Liver (tissue), 9 donors: ENCODE data around the gene HPRT1. TPM values are rescaled to one million over a fixed set of nuclear protein-coding genes. Genes with fewer than 3 reads are reported as not detected.

ENCODE experiments used
- DNase-seq: peaks from one replicate; pipeline ENCODE4 v3.0.0-alpha.2; 2017; ENCODE audit warnings: low spot score
- H3K27ac ChIP-seq, 2 donors: one replicate each; pipeline ENCODE4 v1.7.0; 2013; ENCODE audit warnings: inconsistent platforms in 2 of 2, low read length in 2 of 2, control low read depth in 1 of 2, low read depth in 1 of 2, mild to moderate bottlenecking in 1 of 2
- H3K27me3 ChIP-seq, 4 donors: one replicate each; pipeline versions ENCODE4 v1.6.1 to v1.7.0; 2013; ENCODE audit warnings: low read length in 3 of 4, inconsistent platforms in 1 of 4, mild to moderate bottlenecking in 1 of 4, moderate library complexity in 1 of 4; ENCODE audit not compliant: control insufficient read depth in 4 of 4, insufficient read depth in 4 of 4
- H3K36me3 ChIP-seq, 4 donors: one replicate each; pipeline versions ENCODE4 v1.6.1 to v1.7.0; 2013; ENCODE audit warnings: low read length in 3 of 4, mild to moderate bottlenecking in 3 of 4, low read depth in 1 of 4, moderate library complexity in 1 of 4; ENCODE audit not compliant: control insufficient read depth in 4 of 4, insufficient read depth in 3 of 4
- H3K4me1 ChIP-seq, 4 donors: one replicate each; pipeline versions ENCODE4 v1.6.1 to v1.7.0; 2013; ENCODE audit warnings: low read length in 3 of 4, mild to moderate bottlenecking in 3 of 4, moderate library complexity in 1 of 4; ENCODE audit not compliant: control insufficient read depth in 4 of 4, insufficient read depth in 4 of 4
- H3K4me3 ChIP-seq, 3 donors: one replicate each; pipeline versions ENCODE4 v1.6.1 to v1.7.0; 2013; ENCODE audit warnings: low read length in 3 of 3, control low read depth in 1 of 3, low read depth in 1 of 3, mild to moderate bottlenecking in 1 of 3
- H3K9ac ChIP-seq, 2 donors: one replicate each; pipeline ENCODE4 v1.7.0; 2013; ENCODE audit warnings: low read length in 2 of 2, mild to moderate bottlenecking in 2 of 2, moderate library complexity in 2 of 2, control low read depth in 1 of 2, low read depth in 1 of 2
- H3K9me3 ChIP-seq, 4 donors: one replicate each; pipeline versions ENCODE4 v1.6.1 to v1.7.0; 2013; ENCODE audit warnings: low read length in 3 of 4; ENCODE audit not compliant: control insufficient read depth in 4 of 4
- EGR1 ChIP-seq, 2 donors: IDR thresholded peaks; 2 replicates each; pipeline ENCODE4 v1.6.1; 2016 to 2018; ENCODE audit warnings: antibody characterized with exemption in 2 of 2, low read depth in 2 of 2
- FOXA1 ChIP-seq: IDR thresholded peaks from 2 replicates; pipeline ENCODE4 v1.6.1; 2016; ENCODE audit warnings: antibody characterized with exemption
- FOXA2 ChIP-seq: IDR thresholded peaks from 2 replicates; pipeline ENCODE4 v1.6.1; 2016; ENCODE audit warnings: antibody characterized with exemption
- GABPA ChIP-seq, 2 donors: IDR thresholded peaks in 1 of 2; conservative IDR thresholded peaks in 1 of 2; 2 replicates each; pipeline ENCODE4 v1.6.1; 2016; ENCODE audit warnings: antibody characterized with exemption in 2 of 2, mild to moderate bottlenecking in 1 of 2, moderate library complexity in 1 of 2
- HNF4A ChIP-seq, 2 donors: conservative IDR thresholded peaks; 2 replicates each; pipeline ENCODE4 v1.6.1; 2016; ENCODE audit warnings: antibody characterized with exemption in 2 of 2, mild to moderate bottlenecking in 2 of 2
- HNF4G ChIP-seq: IDR thresholded peaks from 2 replicates; pipeline ENCODE4 v1.6.1; 2016; ENCODE audit warnings: antibody characterized with exemption
- JUND ChIP-seq, 2 donors: IDR thresholded peaks; 2 replicates each; pipeline ENCODE4 v1.6.1; 2016; ENCODE audit warnings: antibody characterized with exemption in 2 of 2
- NR2F2 ChIP-seq: IDR thresholded peaks from 2 replicates; pipeline ENCODE4 v1.6.1; 2016; ENCODE audit warnings: antibody characterized with exemption
- RAD21 ChIP-seq, 2 donors: IDR thresholded peaks; 2 replicates each; pipeline ENCODE4 v1.6.1; 2016; ENCODE audit warnings: antibody characterized with exemption in 2 of 2, mild to moderate bottlenecking in 2 of 2
- RXRA ChIP-seq, 2 donors: IDR thresholded peaks; 2 replicates each; pipeline ENCODE4 v1.6.1; 2017 to 2018; ENCODE audit warnings: antibody characterized with exemption in 2 of 2, mild to moderate bottlenecking in 1 of 2
- SP1 ChIP-seq: IDR thresholded peaks from 2 replicates; pipeline ENCODE4 v1.6.1; 2018; ENCODE audit warnings: antibody characterized with exemption, mild to moderate bottlenecking
- TAF1 ChIP-seq: conservative IDR thresholded peaks from 2 replicates; pipeline ENCODE4 v1.6.1; 2016; ENCODE audit warnings: antibody characterized with exemption, mild to moderate bottlenecking
- YY1 ChIP-seq: IDR thresholded peaks from 2 replicates; pipeline ENCODE4 v1.6.1; 2016; ENCODE audit warnings: antibody characterized with exemption, mild to moderate bottlenecking
- WGBS: extraction: QIAGEN DNeasy Blood & Tissue Kit; methylation state at CpG from one replicate; pipeline ENCODE4 v1.1.7; 2013; 5-methylcytosine and 5-hydroxymethylcytosine counted together
- polyA plus RNA-seq, 2 donors: library from polyadenylated mRNA; stranded (reverse) in 1 of 2; unstranded in 1 of 2; fragments of 200-250 nt in 1 of 2; fragments of >200 nt in 1 of 2; fragmentation: Nextera tagmentation in 1 of 2; extraction: Ambion mirVana in 1 of 2; gene quantifications; one replicate each; pipeline versions ENCODE4 v1.2.1 to v1.2.3, GENCODE V29; 2013 to 2015
- total RNA-seq, 2 donors: library from RNA; depleted of rRNA; stranded (reverse); fragments of >200 nt; gene quantifications; one replicate each; pipeline ENCODE4 v1.2.3, GENCODE V29; 2014
- TF ChIP-seq, protein P1 (sequence below): IDR thresholded peaks from 2 replicates; pipeline ENCODE4 v1.6.1; 2016; ENCODE audit warnings: antibody characterized with exemption
- TF ChIP-seq, protein P2 (sequence below): IDR thresholded peaks from 2 replicates; pipeline ENCODE4 v1.6.1; 2016; ENCODE audit warnings: antibody characterized with exemption
- TF ChIP-seq, protein P3 (sequence below): IDR thresholded peaks from 2 replicates; pipeline ENCODE4 v1.6.1; 2016; ENCODE audit warnings: antibody characterized with exemption
- TF ChIP-seq, protein P4 (sequence below): fragments of 150-350 bp; IDR thresholded peaks from 2 replicates; pipeline ENCODE4 v1.5.1; 2017; ENCODE audit warnings: improper control_type of control experiment, low read depth, low read length; ENCODE audit not compliant: missing input control
- TF ChIP-seq, protein P5 (sequence below): IDR thresholded peaks from 2 replicates; pipeline ENCODE4 v1.6.1; 2016; ENCODE audit warnings: antibody characterized with exemption, mild to moderate bottlenecking
- donor health status: healthy.
- donor health status: healthy.
- donor health status: healthy.
- donor health status: healthy.
- donor health status: healthy.

The HPRT1 gene
- total and polyA plus RNA-seq, 4 donors: 5.7 to 18.4 (median 12.1) TPM

DNA sequence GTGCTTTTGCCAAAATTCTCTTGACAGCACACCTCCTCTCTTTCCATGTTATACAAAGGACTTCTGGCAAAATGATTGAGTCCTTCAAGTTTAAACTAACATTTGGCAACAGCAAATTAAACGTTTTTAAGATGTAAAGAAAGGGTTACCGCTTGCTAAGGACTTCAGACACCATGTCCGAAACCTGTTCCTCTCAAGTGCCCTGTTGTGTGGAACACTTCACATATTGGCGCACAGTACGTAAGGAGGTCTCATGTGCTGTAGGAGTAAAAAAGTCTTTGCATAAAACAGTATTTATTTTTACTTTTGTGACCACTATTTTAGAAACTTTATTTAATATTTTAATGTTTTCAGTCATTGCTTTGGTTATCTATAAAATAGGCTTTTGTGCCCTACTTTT, 33.7 kb upstream of the HPRT1 start:
- Histone ChIP-seq H3K27ac (no peak overlapping the region), H3K27me3 (no peaks in the 10 kb centered on the region), H3K36me3 (no peaks in the 10 kb centered on the region), H3K4me1 (no peaks in the 10 kb centered on the region), H3K9ac (no peak overlapping the region), H3K4me3 (no peak overlapping the region), H3K9me3 (no peaks in the 10 kb centered on the region)
- no peak for DNase-seq
- 89% methylated on average over 5 of the region's 5 CpGs for WGBS
- TF ChIP-seq, protein P1, sequence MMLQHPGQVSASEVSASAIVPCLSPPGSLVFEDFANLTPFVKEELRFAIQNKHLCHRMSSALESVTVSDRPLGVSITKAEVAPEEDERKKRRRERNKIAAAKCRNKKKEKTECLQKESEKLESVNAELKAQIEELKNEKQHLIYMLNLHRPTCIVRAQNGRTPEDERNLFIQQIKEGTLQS: no peak
- TF ChIP-seq RAD21 (IDR thresholded peaks at IDR 0.05) (no peak), FOXA1 (no peak), HNF4G (no peak), RXRA (IDR thresholded peaks at IDR 0.05) (no peak), EGR1 (IDR thresholded peaks at IDR 0.05; ENCODE audit: low read depth in 2 of 2) (no peak), GABPA (IDR thresholded peaks at IDR 0.05 in 1 of 2, conservative IDR thresholded peaks at IDR 0.05 in 1 of 2) (no peak), SP1 (no peak), TAF1 (no peak), JUND (IDR thresholded peaks at IDR 0.05) (no peak), NR2F2 (no peak)
- TF ChIP-seq, protein P2, sequence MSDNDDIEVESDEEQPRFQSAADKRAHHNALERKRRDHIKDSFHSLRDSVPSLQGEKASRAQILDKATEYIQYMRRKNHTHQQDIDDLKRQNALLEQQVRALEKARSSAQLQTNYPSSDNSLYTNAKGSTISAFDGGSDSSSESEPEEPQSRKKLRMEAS: no peak
- TF ChIP-seq, protein P3, sequence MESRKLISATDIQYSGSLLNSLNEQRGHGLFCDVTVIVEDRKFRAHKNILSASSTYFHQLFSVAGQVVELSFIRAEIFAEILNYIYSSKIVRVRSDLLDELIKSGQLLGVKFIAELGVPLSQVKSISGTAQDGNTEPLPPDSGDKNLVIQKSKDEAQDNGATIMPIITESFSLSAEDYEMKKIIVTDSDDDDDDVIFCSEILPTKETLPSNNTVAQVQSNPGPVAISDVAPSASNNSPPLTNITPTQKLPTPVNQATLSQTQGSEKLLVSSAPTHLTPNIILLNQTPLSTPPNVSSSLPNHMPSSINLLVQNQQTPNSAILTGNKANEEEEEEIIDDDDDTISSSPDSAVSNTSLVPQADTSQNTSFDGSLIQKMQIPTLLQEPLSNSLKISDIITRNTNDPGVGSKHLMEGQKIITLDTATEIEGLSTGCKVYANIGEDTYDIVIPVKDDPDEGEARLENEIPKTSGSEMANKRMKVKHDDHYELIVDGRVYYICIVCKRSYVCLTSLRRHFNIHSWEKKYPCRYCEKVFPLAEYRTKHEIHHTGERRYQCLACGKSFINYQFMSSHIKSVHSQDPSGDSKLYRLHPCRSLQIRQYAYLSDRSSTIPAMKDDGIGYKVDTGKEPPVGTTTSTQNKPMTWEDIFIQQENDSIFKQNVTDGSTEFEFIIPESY: no peak
- TF ChIP-seq, protein P4, sequence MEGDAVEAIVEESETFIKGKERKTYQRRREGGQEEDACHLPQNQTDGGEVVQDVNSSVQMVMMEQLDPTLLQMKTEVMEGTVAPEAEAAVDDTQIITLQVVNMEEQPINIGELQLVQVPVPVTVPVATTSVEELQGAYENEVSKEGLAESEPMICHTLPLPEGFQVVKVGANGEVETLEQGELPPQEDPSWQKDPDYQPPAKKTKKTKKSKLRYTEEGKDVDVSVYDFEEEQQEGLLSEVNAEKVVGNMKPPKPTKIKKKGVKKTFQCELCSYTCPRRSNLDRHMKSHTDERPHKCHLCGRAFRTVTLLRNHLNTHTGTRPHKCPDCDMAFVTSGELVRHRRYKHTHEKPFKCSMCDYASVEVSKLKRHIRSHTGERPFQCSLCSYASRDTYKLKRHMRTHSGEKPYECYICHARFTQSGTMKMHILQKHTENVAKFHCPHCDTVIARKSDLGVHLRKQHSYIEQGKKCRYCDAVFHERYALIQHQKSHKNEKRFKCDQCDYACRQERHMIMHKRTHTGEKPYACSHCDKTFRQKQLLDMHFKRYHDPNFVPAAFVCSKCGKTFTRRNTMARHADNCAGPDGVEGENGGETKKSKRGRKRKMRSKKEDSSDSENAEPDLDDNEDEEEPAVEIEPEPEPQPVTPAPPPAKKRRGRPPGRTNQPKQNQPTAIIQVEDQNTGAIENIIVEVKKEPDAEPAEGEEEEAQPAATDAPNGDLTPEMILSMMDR: no peak

DNA sequence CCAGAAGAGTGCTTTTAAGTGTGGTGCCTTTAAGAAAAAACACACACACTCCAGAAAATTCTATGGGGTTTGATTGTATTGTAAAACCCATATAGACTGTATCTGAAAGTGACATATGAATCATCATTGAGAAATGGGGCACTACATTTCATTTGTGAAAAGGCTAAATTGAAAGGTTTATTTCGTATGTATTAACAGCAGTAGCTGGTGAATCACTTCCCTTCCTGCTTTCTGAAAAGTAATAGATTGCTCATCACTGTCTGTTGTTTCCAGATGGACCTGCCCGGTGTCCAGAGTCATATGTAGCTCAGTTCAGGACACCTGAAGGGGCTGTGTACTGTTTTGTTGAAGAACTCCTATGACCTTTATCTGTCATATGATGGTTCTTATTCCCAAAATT, 28.1 kb upstream of the HPRT1 start:
- no peaks in the 10 kb centered on the region for H3K4me1 ChIP-seq
- TF ChIP-seq HNF4A (conservative IDR thresholded peaks at IDR 0.05) (no peak), FOXA2 (no peak), TAF1 (no peak), JUND (IDR thresholded peaks at IDR 0.05) (no peak), RAD21 (IDR thresholded peaks at IDR 0.05) (no peak), YY1 (no peak), RXRA (IDR thresholded peaks at IDR 0.05) (no peak), SP1 (no peak), GABPA (IDR thresholded peaks at IDR 0.05 in 1 of 2, conservative IDR thresholded peaks at IDR 0.05 in 1 of 2) (no peak), HNF4G (no peak), EGR1 (IDR thresholded peaks at IDR 0.05; ENCODE audit: low read depth in 2 of 2) (no peak), FOXA1 (no peak), NR2F2 (no peak)
- TF ChIP-seq, protein P1: no peak
- TF ChIP-seq, protein P4: no peak
- TF ChIP-seq, protein P5, sequence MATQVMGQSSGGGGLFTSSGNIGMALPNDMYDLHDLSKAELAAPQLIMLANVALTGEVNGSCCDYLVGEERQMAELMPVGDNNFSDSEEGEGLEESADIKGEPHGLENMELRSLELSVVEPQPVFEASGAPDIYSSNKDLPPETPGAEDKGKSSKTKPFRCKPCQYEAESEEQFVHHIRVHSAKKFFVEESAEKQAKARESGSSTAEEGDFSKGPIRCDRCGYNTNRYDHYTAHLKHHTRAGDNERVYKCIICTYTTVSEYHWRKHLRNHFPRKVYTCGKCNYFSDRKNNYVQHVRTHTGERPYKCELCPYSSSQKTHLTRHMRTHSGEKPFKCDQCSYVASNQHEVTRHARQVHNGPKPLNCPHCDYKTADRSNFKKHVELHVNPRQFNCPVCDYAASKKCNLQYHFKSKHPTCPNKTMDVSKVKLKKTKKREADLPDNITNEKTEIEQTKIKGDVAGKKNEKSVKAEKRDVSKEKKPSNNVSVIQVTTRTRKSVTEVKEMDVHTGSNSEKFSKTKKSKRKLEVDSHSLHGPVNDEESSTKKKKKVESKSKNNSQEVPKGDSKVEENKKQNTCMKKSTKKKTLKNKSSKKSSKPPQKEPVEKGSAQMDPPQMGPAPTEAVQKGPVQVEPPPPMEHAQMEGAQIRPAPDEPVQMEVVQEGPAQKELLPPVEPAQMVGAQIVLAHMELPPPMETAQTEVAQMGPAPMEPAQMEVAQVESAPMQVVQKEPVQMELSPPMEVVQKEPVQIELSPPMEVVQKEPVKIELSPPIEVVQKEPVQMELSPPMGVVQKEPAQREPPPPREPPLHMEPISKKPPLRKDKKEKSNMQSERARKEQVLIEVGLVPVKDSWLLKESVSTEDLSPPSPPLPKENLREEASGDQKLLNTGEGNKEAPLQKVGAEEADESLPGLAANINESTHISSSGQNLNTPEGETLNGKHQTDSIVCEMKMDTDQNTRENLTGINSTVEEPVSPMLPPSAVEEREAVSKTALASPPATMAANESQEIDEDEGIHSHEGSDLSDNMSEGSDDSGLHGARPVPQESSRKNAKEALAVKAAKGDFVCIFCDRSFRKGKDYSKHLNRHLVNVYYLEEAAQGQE: no peak
- TF ChIP-seq, protein P2: no peak
- TF ChIP-seq, protein P3: no peak
- H3K9ac ChIP-seq: no peak overlapping the region

More for the DNA sequence above, 28.1 kb upstream of the HPRT1 start:
- Histone ChIP-seq H3K9me3 (no peaks in the 10 kb centered on the region), H3K27ac (no peak overlapping the region), H3K4me3 (no peak overlapping the region), H3K36me3 (no peaks in the 10 kb centered on the region), H3K27me3 (no peaks in the 10 kb centered on the region)
- 79% methylated on average over 2 of the region's 2 CpGs for WGBS
- no peak for DNase-seq
